Bronchial epithelial cell (primary cell): ENCODE data around the gene CD247. TPM values are rescaled to one million over a fixed set of nuclear protein-coding genes. Genes with fewer than 3 reads are reported as not detected.
"Not testable (repeated sequence)": the region's sequence is repeated elsewhere in the genome, so short reads cannot be mapped to it uniquely, and the experiment has no call there.

Source experiments
- DNase-seq: peaks from one replicate; pipeline ENCODE4 v3.0.0-alpha.2; 2010; ENCODE audit warnings: low read depth
- FAIRE-seq: peaks from 2 replicates; lab custom pipeline; 2011; peaks lifted over from hg19 to GRCh38; lab: Jason Lieb, UNC
- H3K27me3 ChIP-seq: 2 replicates; pipeline ENCODE4 v1.5.1; 2011; ENCODE audit warnings: low read length; ENCODE audit not compliant: control insufficient read depth, insufficient read depth
- H3K36me3 ChIP-seq: 2 replicates; pipeline ENCODE4 v1.5.1; 2011; ENCODE audit warnings: low read length; ENCODE audit not compliant: control insufficient read depth, insufficient read depth
- H3K4me3 ChIP-seq: 2 replicates; pipeline ENCODE4 v1.5.1; 2011; ENCODE audit warnings: mild to moderate bottlenecking, low read depth, low read length, control low read depth
- total RNA-seq: library from RNA; depleted of rRNA; stranded (reverse); fragments of >200 nt; gene quantifications from 2 replicates; pipeline ENCODE4 v1.2.1, GENCODE V29; 2014
- TF ChIP-seq, protein P1 (sequence below): IDR thresholded peaks from 2 replicates; pipeline ENCODE4 v1.5.1; 2011; ENCODE audit warnings: mild to moderate bottlenecking, moderate library complexity, low read length, control low read depth, inconsistent platforms; ENCODE audit not compliant: insufficient read depth, severe bottlenecking

The CD247 gene
- total RNA-seq, 1 donor from 2014 or later, result not detected

DNA sequence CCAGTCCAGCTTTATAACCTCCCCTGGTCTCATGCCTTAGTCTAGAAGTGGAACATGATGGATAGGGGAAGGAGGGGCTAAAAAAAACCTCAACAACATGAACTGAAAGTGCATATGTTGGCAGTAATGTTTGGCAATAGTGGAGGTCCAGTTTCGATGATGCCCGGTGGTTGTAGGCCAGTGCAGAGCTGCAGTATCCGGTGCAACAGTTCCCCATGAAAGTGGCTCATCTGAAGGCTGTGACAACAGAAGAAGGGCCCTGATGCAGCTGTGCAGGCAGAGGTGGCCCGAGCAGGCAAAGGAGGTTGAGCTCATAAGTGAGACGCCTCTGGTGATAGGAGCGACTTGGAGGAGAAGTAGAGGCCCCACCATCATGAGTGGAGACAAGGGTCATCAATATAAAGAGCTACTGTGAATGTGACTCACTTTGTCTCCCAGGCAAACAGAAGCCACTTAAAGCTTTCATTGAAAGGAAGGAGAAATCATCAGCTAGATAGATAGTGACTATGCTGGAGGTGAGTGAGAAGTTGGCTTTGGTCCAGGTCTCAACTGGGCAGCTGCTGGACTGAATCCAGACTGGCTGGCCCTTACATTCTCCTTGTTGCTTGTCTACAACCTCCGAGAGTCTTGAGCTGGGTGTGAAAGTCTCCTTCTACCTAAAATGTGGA lies 45.4 kb upstream of the CD247 start:
- TF ChIP-seq, protein P1, sequence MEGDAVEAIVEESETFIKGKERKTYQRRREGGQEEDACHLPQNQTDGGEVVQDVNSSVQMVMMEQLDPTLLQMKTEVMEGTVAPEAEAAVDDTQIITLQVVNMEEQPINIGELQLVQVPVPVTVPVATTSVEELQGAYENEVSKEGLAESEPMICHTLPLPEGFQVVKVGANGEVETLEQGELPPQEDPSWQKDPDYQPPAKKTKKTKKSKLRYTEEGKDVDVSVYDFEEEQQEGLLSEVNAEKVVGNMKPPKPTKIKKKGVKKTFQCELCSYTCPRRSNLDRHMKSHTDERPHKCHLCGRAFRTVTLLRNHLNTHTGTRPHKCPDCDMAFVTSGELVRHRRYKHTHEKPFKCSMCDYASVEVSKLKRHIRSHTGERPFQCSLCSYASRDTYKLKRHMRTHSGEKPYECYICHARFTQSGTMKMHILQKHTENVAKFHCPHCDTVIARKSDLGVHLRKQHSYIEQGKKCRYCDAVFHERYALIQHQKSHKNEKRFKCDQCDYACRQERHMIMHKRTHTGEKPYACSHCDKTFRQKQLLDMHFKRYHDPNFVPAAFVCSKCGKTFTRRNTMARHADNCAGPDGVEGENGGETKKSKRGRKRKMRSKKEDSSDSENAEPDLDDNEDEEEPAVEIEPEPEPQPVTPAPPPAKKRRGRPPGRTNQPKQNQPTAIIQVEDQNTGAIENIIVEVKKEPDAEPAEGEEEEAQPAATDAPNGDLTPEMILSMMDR, result no peak
- no peaks in the 10 kb centered on the region for H3K36me3 ChIP-seq
- FAIRE-seq, result no peak
- no peaks in the 10 kb centered on the region for H3K27me3 ChIP-seq
- peak; percentile 53 for DNase-seq
- H3K4me3 ChIP-seq, result no peak overlapping the region

DNA sequence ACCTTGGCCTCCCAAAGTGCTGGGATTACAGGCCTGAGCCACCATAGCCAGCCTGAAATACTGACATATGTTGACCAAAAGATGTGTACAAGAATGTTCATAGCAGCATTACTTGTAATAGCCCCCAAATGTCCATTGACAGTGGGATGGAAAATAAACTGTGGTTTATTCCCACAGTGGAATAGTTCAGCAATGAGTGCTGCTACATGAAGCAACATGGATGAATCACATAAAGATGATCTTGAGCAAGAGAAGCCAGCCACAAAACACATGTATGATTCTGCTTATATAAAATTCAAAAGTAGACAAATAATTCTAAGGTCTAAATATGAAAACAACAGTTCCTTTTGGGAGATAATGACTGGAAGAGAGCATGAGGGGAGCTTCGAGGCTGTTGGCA lies 44.4 kb upstream of the CD247 start:
- Histone ChIP-seq H3K36me3 (no peaks in the 10 kb centered on the region), H3K27me3 (no peaks in the 10 kb centered on the region), H3K4me3 (no peak overlapping the region)
- DNase-seq (peak; percentile 77), FAIRE-seq (no peak)
- TF ChIP-seq, protein P1, result no peak

DNA sequence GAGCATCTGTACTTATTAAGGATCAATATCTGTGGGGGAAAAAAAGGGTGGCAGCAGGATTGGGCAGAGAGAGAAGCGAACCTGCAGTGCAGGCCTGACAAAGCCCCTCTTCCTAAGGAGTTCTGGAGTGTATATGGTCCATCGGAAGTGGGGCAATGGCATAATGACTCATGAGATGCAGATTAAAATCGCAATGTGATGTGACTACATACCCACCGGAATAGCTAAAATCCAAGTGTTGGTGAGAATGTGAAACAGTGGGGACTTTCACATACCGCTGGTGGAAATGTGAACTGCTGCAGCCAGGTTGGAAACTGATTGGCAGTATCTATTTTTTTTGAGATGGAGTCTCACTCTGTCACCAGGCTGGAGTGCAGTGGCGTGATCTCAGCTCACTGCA lies 43.4 kb upstream of the CD247 start:
- Histone ChIP-seq H3K4me3 (no peak overlapping the region), H3K27me3 (no peaks in the 10 kb centered on the region), H3K36me3 (no peaks in the 10 kb centered on the region)
- DNase-seq (no peak), FAIRE-seq (no peak)
- TF ChIP-seq, protein P1, result no peak

DNA sequence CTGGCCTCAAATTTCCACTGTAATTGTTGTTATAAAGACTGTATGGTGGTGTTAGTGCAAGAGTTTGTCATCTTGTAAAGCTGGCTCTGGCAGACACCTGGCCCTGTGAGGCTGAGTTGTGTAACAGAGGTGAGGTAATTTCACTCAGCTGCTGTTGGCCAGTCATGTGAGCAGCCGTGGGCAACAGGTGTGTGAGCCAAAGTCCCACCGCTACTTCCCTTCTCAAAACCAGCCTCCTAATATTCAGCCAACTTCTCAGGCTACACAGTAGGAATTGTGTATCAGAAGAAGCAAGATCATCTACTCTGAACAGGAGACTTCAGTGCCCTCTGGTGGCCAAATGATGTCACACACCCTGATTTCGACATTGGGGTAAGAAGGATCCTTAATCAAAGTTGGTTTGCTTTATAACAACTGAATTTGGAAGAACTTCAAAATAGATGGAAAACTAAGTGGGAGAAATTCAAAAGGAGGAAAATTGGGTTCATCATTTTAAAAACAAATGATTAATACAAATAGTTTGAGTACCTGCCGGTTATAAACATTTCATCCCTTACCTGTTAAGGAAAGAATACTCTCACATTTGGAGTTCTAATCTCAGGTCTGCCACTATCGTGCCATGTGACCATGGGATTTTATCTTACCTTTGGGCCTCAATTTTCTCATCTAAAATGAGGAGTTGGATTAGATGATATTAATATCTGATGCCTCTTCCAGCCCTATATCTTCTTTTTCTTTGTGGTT lies 37.8 kb upstream of the CD247 start:
- DNase-seq (peak; percentile 89), FAIRE-seq (peak; percentile 66)
- Histone ChIP-seq H3K36me3 (peaks cover 2% of the 10 kb centered on the region), H3K27me3 (no peaks in the 10 kb centered on the region), H3K4me3 (no peak overlapping the region)
- TF ChIP-seq, protein P1, result peak; percentile 79

DNA sequence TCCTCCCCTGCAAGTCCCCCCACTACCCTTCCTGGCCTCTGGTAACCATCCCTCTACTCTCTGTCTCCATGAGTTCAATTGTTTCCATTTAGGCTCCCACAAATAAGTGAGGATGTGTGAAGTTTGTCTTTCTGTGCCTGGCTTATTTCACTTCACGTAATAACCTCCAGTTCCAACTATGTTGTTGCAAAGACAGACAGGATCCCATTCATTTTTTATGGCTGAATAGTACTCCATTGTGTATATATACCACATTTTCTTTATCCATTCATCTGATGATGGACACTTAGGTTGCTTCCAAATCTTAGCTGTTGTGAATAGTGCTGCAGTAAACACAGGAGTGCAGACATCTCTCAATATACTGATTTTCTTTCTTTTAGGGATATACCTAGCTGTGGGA lies 36.7 kb upstream of the CD247 start:
- not testable (repeated sequence) for H3K27me3 ChIP-seq, DNase-seq, FAIRE-seq, H3K4me3 ChIP-seq, H3K36me3 ChIP-seq

DNA sequence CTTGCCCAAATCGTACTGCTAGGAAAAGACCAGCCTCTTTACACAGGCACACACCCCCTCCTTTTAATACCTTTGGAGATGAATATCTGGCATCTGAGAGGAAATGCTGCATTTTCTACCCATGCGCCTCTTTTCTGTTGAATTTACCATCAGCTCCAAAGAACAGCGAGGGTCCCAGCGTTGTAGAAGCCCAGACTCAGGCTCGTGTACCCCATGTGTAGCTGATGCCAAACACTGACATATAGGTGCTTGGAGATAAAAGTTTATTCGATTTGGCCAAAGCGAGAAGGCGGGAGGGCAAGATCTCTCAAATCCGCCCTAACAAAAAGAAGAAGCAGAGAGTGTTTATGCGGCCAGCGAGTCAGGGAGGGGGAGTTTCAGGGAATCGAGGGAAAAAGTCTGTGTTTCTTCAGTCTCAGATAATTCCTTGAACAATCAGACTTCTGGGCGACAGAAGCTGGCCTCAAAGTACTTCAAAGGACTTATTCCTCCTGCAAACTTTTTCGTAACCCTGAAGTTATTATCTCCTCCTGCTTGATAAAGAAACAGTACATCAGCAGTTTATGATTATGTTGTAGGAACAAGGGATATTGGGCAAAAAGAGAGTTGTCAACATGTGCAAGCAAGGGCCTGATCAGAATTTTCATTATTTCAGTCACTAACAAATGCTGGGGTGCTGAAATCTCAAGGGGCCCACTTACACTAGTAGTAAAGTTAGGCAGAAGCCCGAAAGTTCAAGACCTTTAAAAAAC lies 35.9 kb upstream of the CD247 start:
- DNase-seq, result no peak
- no peaks in the 10 kb centered on the region for H3K27me3 ChIP-seq
- peaks cover 2% of the 10 kb centered on the region for H3K36me3 ChIP-seq
- TF ChIP-seq, protein P1, result no peak
- FAIRE-seq, result no peak
- peak overlapping the region; percentile 67 for H3K4me3 ChIP-seq
